Measurements from ENCODE around the gene UBE2V1.

The UBE2V1 gene

DNA sequence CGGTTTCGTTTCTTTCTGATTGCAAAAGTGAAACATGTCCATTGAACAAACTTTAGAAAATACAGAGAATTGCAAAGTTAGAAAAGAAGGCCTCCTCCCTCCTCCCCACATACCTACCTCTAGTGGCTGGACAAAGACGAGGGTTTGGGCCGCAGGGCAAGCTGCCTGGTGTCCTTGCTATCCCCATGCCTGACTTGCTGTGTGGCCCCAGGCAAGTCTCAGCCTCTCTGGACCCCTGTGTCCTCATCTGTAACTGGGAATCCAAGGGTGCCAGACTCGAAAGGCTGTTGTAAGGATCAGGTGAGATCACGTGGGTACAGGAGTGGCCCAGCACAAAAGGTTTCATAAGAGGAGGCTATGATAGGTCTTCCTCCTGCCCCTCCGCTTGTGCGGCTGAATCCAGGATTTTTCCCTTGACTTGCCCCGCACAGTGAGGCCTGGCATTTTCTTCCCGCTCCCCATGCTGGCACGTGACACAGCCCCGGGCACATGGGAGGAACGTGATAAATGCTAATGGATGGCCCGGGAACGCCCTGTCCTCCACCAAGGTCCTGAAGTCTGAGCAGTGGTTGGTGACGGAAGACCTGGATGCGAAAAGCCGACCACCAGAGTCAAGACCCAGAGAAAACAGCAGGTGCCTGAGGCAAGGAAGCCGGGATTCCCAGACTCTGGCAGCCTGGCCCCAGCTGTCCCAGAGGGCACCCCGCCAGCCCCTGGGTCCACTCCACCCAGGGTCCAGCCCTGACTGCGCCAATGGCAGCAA is 55.8 kb downstream of the UBE2V1 start:
- no peak overlapping the region for H3K4me3 ChIP-seq (replicated peaks; ENCODE audit: low read depth, low read length)
- DNase-seq (ENCODE audit: extremely low read depth, low read depth) = no peak
- TF ChIP-seq, protein P1, sequence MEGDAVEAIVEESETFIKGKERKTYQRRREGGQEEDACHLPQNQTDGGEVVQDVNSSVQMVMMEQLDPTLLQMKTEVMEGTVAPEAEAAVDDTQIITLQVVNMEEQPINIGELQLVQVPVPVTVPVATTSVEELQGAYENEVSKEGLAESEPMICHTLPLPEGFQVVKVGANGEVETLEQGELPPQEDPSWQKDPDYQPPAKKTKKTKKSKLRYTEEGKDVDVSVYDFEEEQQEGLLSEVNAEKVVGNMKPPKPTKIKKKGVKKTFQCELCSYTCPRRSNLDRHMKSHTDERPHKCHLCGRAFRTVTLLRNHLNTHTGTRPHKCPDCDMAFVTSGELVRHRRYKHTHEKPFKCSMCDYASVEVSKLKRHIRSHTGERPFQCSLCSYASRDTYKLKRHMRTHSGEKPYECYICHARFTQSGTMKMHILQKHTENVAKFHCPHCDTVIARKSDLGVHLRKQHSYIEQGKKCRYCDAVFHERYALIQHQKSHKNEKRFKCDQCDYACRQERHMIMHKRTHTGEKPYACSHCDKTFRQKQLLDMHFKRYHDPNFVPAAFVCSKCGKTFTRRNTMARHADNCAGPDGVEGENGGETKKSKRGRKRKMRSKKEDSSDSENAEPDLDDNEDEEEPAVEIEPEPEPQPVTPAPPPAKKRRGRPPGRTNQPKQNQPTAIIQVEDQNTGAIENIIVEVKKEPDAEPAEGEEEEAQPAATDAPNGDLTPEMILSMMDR (IDR thresholded peaks at IDR 0.05; ENCODE audit: low read depth, low read length, missing control alignments) = no peak

DNA sequence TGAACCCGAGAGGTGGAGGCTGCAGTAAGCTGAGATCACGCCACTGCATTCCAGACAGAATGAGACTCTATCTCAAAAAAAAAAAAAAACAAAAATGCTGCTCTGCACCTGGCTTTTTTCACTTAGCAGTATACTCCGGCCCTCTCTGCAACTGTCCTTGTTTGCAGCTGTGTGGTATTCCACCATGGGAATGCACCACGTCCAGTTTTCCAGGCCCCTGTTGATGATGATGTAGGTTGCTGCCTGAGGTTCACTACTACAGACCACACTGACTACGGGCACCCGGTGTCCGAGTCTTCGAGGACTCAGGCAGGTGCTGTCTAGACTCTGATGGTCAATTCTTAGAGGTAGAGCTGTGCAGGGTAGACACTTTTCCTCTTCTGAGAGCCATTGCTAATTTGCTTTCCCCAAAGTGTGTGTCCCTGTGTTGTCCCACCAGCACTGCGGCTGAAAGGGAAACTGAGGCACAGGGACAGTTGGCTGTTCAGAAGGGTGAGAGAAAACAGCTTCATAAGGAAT is 56.5 kb downstream of the UBE2V1 start:
- H3K4me3 ChIP-seq (replicated peaks; ENCODE audit: low read depth, low read length) = no peak overlapping the region
- TF ChIP-seq, protein P1 (IDR thresholded peaks at IDR 0.05; ENCODE audit: low read depth, low read length, missing control alignments) = no peak
- no peak for DNase-seq (ENCODE audit: extremely low read depth, low read depth)

GRCh38 chr20:50055524-50056083 is 57.3 kb downstream of the UBE2V1 start:
- DNase-seq (ENCODE audit: extremely low read depth, low read depth) = no peak
- H3K4me3 ChIP-seq (replicated peaks; ENCODE audit: low read depth, low read length) = no peak overlapping the region
- TF ChIP-seq, protein P1 (IDR thresholded peaks at IDR 0.05; ENCODE audit: low read depth, low read length, missing control alignments) = no peak

DNA sequence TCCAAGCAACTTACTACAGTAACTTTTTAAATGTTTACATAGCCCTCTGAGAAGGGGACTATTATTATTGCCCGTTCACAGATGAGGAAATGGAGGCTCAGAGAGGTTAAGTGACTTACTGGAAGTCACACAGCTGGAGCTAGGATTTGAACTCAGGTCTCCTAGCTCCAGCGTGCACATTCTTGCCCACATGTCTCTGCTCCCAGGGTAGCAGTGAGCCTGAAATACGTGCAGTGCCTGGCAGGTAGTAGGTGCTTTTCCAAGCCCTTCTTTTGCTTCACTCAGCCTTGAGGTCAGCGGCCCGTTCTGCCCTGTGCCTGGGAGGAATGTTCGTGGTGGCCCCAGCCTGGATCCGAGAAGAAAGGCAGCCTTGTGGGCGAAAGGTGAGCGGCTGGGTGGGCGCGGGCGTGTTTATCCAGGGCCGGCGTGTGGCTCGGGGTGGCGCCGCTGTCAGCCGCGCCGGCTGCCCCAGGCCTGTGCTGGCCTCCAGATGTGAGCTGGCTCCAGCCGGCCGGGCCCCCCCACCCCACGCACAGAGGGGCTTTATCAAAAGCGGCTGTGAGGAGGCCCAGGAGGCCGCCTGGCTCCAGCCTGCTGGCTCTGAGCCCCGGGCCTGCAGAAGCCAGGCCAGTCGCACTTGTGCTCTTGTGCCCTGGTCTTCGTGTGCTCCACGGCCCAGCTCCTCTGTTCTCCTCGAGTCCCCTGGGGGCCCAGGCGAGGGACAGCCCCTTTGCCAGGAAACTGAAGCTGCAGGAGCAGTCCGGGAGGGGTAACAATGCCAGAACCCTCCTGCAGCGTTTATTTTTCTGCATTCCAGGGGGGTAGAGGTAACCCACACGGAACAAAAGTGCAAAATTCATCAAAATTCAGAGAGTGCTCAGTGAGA is 58.1 kb downstream of the UBE2V1 start:
- DNase-seq (ENCODE audit: extremely low read depth, low read depth) = peak; percentile 44
- no peak overlapping the region for H3K4me3 ChIP-seq (replicated peaks; ENCODE audit: low read depth, low read length)
- TF ChIP-seq, protein P1 (IDR thresholded peaks at IDR 0.05; ENCODE audit: low read depth, low read length, missing control alignments) = no peak

GRCh38 chr20:50054231-50054547 is 58.8 kb downstream of the UBE2V1 start:
- TF ChIP-seq, protein P1 (IDR thresholded peaks at IDR 0.05; ENCODE audit: low read depth, low read length, missing control alignments) = no peak
- no peak overlapping the region for H3K4me3 ChIP-seq (replicated peaks; ENCODE audit: low read depth, low read length)
- no peak for DNase-seq (ENCODE audit: extremely low read depth, low read depth)

- TF ChIP-seq, protein P1 (IDR thresholded peaks at IDR 0.05; ENCODE audit: low read depth, low read length, missing control alignments) = no peak
- no peak for DNase-seq (ENCODE audit: extremely low read depth, low read depth)
- H3K4me3 ChIP-seq (replicated peaks; ENCODE audit: low read depth, low read length) = no peak overlapping the region
Measured at GRCh38 chr20:50053362-50054230, 59.4 kb downstream of the UBE2V1 start.
